Myocyte (in vitro differentiated cells): ENCODE data around the gene BRSK2. TPM values are rescaled to one million over a fixed set of nuclear protein-coding genes. Genes with fewer than 3 reads are reported as not detected.

ENCODE experiments used
- DNase-seq: peaks from one replicate; pipeline ENCODE4 v3.0.0-alpha.2; 2012; ENCODE audit warnings: low read depth
- total RNA-seq: library from RNA; depleted of rRNA; stranded (reverse); fragments of >200 nt; gene quantifications from 2 replicates; pipeline ENCODE4 v1.2.3, GENCODE V29; 2014

BRSK2 gene
- total RNA-seq, 1 donor from 2014 or later, result 0.70 TPM

GRCh38 chr11:1449490-1450243 is 59.9 kb downstream of the BRSK2 start:
- DNase-seq, result no peak

DNA sequence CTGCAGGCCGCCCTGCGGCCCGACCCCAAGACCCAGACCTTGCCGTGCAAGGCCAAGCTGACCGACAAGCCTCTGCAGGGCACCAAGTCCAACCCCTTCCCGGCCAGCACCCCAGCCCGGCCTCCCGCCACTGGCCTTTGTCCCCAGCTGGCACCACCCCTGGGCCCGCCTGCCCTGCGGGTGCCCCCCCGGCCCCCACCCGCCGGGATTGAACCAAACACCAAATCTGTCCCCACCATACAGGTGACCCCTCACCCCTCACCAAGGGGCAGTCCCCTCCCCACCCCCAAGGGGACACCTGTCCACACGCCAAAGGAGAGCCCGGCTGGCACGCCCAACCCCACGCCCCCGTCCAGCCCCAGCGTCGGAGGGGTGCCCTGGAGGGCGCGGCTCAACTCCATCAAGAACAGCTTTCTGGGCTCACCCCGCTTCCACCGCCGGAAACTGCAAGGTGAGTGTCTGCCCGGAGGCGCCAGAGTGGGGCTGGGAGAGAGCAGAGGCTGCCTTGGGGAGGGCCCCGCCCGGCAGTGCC is 60.7 kb downstream of the BRSK2 start:
- DNase-seq, result no peak

DNA sequence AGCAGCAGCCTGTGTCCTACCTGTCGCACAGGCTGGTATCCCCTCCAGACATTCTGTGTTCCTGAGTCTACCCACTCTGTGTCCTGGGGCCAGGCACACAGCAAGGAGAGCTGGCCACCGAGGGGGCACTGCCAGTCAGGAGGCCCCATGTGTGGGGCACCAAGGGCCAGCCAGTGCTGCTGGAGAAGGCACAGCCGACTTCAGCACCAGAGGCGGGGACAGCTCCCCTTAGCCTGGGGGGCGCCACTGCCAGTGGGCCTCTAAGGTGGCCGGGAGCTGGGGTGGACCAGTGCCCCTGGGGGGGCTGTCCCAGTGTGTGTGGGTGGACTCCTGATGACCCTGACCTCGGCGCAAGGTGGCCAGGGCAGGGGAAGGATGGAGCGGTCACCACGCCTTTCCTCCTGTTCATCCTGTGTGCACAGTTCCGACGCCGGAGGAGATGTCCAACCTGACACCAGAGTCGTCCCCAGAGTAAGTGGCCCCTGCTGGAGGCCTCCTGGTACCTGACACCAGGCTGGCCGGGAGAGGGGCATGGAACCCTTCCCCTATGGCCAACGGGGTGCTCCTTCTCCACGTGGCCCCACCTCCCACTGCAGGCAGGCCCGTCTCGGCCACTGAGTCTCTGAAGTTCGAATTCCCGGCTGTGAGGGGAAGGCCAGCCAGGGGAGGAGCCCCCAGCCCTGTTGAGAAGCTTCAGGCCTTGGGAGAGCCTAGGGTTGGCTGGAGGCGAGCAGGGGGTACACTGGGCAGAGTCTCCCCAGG is 61.4 kb downstream of the BRSK2 start:
- DNase-seq, result peak; percentile 6

DNA sequence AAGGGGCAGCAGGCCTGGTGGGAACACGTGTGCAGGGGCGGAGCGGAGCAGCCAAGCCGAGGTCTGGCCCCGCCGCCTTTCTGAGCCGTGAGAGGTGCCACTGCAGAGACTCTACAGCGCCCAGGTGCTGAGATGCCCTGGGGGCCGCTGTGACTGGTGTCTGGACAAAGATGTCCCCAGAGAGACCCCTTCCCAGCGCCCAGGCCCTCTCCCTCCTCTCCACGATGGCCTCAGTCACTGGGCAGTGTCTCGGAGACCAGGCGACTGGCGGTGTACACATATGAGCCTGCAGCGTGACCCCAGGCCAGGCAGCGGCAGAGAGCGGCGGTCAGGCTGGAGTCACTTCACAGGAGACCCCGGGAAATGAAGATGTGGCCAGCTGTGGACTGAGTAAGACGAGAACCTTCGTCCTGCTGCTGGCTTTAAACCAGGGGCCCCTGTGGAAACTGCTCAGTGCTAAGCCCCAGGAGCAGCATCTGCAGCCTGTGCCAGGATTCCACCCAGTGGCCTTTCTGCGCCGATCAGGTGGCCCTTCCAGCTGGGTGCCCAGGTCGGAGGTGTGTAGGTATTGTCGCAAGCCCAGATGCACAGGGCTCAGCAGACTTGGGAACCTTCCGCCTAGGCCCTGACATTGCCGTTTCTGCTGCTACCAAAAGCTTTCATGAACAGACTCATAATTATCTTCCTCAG is 62.2 kb downstream of the BRSK2 start:
- DNase-seq, result no peak

- no peak for DNase-seq
Observed at GRCh38 chr11:1452744-1453143, 63.0 kb downstream of the BRSK2 start.

DNA sequence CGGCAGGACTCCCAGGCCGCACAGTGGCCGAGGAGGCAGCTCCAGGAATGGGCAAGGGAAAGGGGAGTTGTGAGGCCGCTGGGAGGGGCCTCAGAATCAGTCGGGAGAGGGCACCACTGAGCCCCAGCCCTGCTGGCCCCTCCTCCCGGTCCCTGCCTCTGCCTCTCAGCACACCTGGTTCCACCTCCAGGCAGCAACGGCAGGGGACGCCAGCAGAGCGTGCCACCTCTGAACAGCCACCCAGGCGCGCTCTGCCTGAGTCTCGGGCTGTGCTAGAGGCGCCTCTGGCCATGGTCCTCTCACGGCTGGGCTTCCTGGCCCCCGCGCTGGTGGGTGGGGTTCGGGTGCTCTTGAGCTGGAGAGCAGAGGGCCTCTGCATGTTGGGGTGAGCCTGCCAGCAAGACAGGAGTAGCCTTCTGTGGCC is 63.9 kb downstream of the BRSK2 start:
- DNase-seq, result no peak

DNA sequence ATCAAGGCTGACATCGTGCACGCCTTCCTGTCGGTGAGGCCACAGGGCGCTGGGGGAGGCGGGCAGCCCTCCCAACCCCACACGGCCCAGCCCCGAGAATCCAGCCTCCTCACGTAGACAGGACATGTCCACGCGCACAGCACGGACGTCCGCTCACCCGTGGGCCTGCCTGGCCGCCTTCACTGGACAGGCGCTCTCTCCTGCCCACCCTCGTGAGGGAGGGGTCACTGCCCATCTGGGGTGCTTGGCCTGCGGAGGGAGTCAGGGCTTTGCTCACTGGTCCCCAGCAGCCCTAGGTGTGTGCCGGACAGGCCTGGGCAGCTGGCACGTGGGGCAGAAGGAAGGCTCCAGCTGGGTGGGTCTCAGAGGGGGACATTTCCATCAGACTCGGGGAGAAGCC is 64.8 kb downstream of the BRSK2 start:
- no peak for DNase-seq

DNA sequence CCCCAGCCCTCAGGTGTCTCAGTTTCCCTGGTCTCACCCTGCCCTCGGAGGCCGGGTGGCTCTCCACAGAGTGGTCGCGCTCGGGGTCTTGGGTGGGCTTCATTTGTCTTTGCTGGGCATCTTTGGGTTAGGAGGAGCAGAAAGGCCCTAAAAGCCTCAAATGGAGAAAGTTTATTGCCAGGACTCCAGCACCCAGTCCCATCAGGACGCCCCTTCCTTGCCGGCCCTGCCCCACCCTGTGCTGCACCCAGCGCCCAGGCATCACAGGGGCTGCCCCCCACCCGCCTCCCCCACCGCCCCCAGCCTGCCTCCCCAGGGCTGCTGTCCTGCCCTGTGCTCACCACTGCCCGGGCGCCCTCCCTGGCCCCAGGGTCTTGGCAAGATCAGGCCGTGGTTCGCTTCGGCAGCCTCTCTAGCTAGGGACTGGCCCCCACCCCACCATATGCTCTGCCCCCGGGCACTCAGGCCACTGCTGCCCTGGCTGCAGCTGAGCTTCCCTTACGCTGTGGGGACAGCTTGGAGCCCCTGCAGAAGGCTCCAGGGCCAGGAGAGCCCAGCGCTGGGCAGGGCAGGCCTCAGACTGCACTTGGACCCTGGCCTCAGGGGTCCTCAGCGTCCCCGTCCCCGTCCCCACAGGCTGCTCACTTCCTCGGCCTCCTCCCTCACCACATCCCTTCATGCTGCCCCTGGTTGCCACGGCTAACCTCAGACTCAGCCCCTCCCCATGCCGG is 65.5 kb downstream of the BRSK2 start:
- DNase-seq, result no peak

GRCh38 chr11:1455763-1456060 is 66.0 kb downstream of the BRSK2 start:
- DNase-seq, result no peak

GRCh38 chr11:1456176-1456575 is 66.4 kb downstream of the BRSK2 start:
- DNase-seq, result no peak

- no peak for DNase-seq
Observed at GRCh38 chr11:1456596-1457325, 67.0 kb downstream of the BRSK2 start.

DNA sequence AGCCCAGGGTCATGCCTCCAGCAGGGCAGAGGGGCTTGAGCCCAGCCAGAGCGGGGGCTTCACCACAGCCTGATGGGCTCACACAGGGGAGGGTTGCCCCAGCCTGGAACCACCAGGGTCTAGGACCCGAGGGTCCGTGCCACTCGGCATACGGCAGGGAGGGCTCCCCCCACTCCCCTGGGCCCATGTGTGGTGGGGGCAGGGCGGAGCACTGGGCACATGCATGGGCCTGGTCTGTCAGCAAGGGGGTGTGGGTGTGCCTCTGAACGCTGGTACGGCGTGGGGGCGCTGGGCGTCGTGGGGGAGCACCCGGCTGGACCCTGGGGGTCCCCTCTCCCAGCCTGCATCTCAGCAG is 67.6 kb downstream of the BRSK2 start:
- DNase-seq, result no peak

DNA sequence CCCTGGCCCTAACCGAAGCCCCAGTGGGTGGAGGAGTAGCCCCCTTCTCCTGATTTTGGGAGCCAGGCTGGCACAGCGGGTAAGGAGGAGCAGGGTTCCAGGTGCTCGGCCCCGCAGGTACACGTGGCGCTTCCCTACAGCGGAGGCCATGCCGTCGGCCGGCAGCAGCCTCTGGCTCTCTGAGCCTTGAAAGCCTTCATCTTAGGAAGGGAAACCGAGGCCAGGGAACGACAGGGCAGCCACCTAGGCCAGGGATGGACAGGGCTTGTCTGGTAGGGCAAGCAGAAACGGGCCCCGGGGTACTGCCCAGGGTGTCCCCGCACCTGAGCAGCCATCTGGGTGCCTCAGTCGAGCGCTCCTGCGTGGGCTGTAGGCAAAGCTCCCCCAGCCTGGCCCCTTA is 68.1 kb downstream of the BRSK2 start:
- no peak for DNase-seq

GRCh38 chr11:1458340-1459218 is 68.8 kb downstream of the BRSK2 start:
- no peak for DNase-seq

GRCh38 chr11:1459219-1459575 is 69.5 kb downstream of the BRSK2 start:
- no peak for DNase-seq

GRCh38 chr11:1459764-1460395 is 70.1 kb downstream of the BRSK2 start:
- DNase-seq, result no peak

GRCh38 chr11:1460396-1460985 is 70.8 kb downstream of the BRSK2 start:
- DNase-seq, result no peak

GRCh38 chr11:1460986-1461825 is 71.5 kb downstream of the BRSK2 start:
- DNase-seq, result no peak
